Mesodermal cell (in vitro differentiated cells): ENCODE data around the gene GPR156.

Experiments
- H3K27ac ChIP-seq: 2 replicates; pipeline ENCODE4 v1.7.0; 2013; ENCODE audit warnings: mild to moderate bottlenecking, low read depth, low read length, moderate library complexity; ENCODE audit not compliant: severe bottlenecking
- H3K36me3 ChIP-seq: 2 replicates; pipeline ENCODE4 v1.7.1; 2013; ENCODE audit warnings: mild to moderate bottlenecking, low read length, moderate library complexity; ENCODE audit not compliant: control insufficient read depth, insufficient read depth
- H3K4me1 ChIP-seq: one replicate; pipeline ENCODE4 v1.7.1; 2013; ENCODE audit warnings: mild to moderate bottlenecking, low read length; ENCODE audit not compliant: insufficient read depth, control insufficient read depth, poor library complexity, severe bottlenecking
- H3K4me3 ChIP-seq: 2 replicates; pipeline ENCODE4 v1.7.0; 2013; ENCODE audit warnings: low read length, control low read depth, mild to moderate bottlenecking; ENCODE audit not compliant: insufficient read depth, poor library complexity, severe bottlenecking; ENCODE audit errors: extremely low read depth
- H3K9me3 ChIP-seq: 2 replicates; pipeline ENCODE4 v1.7.1; 2013; ENCODE audit warnings: mild to moderate bottlenecking, low read length, moderate library complexity; ENCODE audit not compliant: control insufficient read depth
- WGBS, 2 experiments: methylation state at CpG; one replicate each; pipeline ENCODE4 v1.1.5; 2013; ENCODE audit warnings: missing lambda C conversion rate in 2 of 2; ENCODE audit not compliant: insufficient coverage in 2 of 2; 5-methylcytosine and 5-hydroxymethylcytosine counted together

Gene GPR156

GRCh38 chr3:120274739-120275167, 10.3 kb downstream of the GPR156 start:
- WGBS, 2 experiments: 86 to 92% methylated on average over 5 of the region's 5 CpGs
- Histone ChIP-seq H3K4me3 (no peak overlapping the region), H3K9me3 (no peaks in the 10 kb centered on the region), H3K27ac (no peak overlapping the region), H3K36me3 (no peaks in the 10 kb centered on the region), H3K4me1 (no peaks in the 10 kb centered on the region)

DNA sequence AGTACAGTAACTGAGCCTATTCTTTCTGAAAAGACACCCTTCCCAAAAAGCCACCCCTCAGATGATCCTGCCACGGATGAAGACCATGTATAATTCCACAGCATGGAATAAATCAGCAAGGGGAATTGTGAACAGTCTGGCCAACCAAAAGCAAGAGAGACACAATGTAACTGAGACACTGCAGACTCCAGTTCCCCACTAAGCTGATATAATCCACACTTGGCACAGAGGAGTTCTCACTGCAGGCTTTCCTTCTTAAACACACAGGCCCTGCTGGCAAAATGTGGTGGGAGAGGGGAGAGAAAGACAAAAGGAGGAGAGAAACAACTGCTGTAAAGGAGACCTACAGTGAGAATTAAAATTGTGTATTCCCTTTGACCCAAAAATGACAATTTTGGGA, 12.7 kb downstream of the GPR156 start:
- no peaks in the 10 kb centered on the region for H3K9me3 ChIP-seq
- no peak overlapping the region for H3K4me3 ChIP-seq
- H3K36me3 ChIP-seq: no peaks in the 10 kb centered on the region
- peak overlapping the region; percentile 16 for H3K27ac ChIP-seq
- no peaks in the 10 kb centered on the region for H3K4me1 ChIP-seq
- WGBS, 2 experiments: 75 to 88% methylated on average over 1 of the region's 1 CpG

DNA sequence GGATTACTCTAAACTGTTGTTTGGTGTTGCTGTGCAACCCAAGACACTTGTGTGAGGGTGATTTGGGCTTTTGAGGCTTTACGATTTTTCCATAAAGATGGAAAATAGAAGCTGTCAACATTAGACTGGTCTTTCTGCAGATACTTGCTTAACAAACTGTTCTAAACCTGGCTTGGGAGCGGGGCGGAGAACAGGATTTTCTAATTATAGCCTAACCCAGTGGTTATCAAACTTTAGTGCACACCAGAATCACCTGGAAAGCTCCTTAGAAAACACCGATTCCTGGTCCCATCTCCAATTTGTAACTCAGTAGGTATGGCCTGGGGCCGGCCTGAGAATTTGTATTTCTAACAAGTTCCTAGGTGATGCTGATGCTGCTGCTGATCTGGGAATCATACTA, 19.0 kb downstream of the GPR156 start:
- H3K27ac ChIP-seq: no peak overlapping the region
- H3K9me3 ChIP-seq: no peaks in the 10 kb centered on the region
- H3K36me3 ChIP-seq: no peaks in the 10 kb centered on the region
- 83 to 96% methylated on average over 3 to 5 of the region's 5 CpGs for WGBS, 2 experiments
- H3K4me3 ChIP-seq: no peak overlapping the region
- no peaks in the 10 kb centered on the region for H3K4me1 ChIP-seq

GRCh38 chr3:120264963-120265362, 20.1 kb downstream of the GPR156 start:
- H3K4me1 ChIP-seq: no peaks in the 10 kb centered on the region
- H3K36me3 ChIP-seq: no peaks in the 10 kb centered on the region
- no peak overlapping the region for H3K4me3 ChIP-seq
- H3K27ac ChIP-seq: no peak overlapping the region
- WGBS, 2 experiments: 100% methylated on average over 1 of the region's 1 CpG
- no peaks in the 10 kb centered on the region for H3K9me3 ChIP-seq

GRCh38 chr3:120263792-120264191, 21.2 kb downstream of the GPR156 start:
- Histone ChIP-seq H3K9me3 (peaks cover under 1% of the 10 kb centered on the region), H3K4me3 (no peak overlapping the region), H3K36me3 (no peaks in the 10 kb centered on the region), H3K4me1 (no peaks in the 10 kb centered on the region), H3K27ac (no peak overlapping the region)
- 78% methylated on average over 4 to 5 of the region's 5 CpGs for WGBS, 2 experiments

DNA sequence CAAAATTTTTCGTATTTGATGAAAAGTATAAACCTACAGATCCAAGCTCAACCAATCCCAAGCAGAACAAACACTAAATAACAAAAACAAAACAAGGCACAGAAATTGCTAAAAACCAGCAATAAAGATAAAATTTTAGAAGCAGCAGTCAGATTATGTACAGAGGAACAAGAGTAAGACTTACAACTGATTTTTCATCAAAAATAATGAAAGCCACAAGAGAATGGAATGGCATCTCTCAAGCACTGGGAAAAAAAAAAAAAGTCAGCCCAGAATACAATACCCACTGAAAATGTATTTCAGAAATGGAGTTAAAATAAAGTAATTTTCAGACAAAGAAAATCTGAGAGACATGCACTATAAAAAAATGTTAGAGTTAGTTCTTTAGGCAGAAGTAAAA, 27.0 kb downstream of the GPR156 start:
- H3K27ac ChIP-seq: no peak overlapping the region
- H3K4me3 ChIP-seq: no peak overlapping the region
- H3K9me3 ChIP-seq: peaks cover 10% of the 10 kb centered on the region
- no peaks in the 10 kb centered on the region for H3K36me3 ChIP-seq
- no peaks in the 10 kb centered on the region for H3K4me1 ChIP-seq
- no CpG with 5 or more reads among the region's 1 CpG for WGBS, 2 experiments

DNA sequence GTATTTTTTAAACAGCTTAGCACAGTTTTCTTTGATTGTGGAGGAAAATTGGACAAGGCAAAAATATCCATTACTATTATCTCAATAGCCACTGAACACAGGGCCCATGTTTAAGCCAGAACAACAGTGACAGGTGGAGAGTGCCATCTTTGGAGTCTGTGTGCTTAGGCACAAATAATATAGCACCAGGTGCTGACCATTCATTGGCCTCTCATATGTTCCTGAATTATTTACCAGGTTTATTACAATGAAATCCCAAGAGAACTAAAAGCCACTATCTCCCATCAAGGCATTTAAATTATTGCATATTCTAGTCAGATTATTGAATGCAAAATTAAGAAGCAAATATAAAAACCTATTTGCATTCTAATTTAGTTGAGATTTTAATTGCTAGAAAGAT, 39.6 kb downstream of the GPR156 start:
- H3K36me3 ChIP-seq: no peaks in the 10 kb centered on the region
- no peak overlapping the region for H3K27ac ChIP-seq
- H3K9me3 ChIP-seq: no peaks in the 10 kb centered on the region
- no peak overlapping the region for H3K4me3 ChIP-seq
- no peaks in the 10 kb centered on the region for H3K4me1 ChIP-seq

DNA sequence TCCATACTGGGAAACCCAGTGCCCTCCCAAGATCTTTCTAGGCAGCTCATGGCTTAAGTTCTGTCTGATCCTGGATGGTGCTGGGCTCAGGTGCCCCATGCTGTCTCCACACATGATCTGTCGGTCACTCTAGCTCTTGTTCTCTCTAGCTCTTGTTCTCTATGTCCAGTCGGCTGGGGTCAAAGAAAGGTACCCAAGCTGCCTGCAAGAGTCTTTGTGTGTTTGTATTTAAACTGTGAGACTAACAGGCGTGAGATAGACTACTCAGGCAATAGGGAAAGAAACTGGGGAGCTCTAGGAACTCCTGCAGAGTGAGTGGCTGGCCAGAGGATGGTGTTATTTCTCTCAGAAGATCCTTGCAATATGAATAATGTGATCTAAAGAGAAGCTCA, 40.2 kb downstream of the GPR156 start:
- 67 to 83% methylated on average over 2 to 3 of the region's 3 CpGs for WGBS, 2 experiments
- H3K27ac ChIP-seq: peak overlapping the region; percentile 32

DNA sequence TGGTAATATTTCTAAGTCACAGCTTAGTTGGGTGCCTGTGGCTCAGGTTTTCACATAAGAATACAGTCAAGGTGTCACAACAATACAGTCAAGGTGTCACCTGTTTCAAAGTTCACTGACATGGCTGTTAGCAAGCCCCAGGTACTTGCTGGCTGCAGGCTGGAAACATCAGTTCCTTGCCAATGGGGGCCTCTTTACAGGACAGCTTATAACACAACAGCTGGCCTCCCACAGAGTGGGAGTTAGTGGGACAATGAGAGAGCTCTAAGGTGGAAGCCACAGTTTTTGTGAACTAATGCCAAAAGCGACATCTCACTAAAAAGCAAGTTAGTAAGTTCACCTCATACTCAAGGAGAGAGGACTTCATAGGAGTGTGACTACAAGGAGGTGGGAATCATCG, 45.4 kb downstream of the GPR156 start:
- no peaks in the 10 kb centered on the region for H3K36me3 ChIP-seq

More for the DNA sequence above, 40.2 kb downstream of the GPR156 start:
- H3K36me3 ChIP-seq: no peaks in the 10 kb centered on the region
- no peaks in the 10 kb centered on the region for H3K9me3 ChIP-seq
- H3K4me3 ChIP-seq: no peak overlapping the region
- no peaks in the 10 kb centered on the region for H3K4me1 ChIP-seq

GRCh38 chr3:120227710-120228347, 57.2 kb downstream of the GPR156 start:
- Histone ChIP-seq H3K36me3 (no peaks in the 10 kb centered on the region), H3K4me3 (no peak overlapping the region), H3K27ac (no peak overlapping the region), H3K9me3 (no peaks in the 10 kb centered on the region), H3K4me1 (no peaks in the 10 kb centered on the region)
- 80% methylated on average over 1 of the region's 2 CpGs; no CpG with 5 or more reads in 1 of the 2 experiments for WGBS, 2 experiments

More for the DNA sequence above, 45.4 kb downstream of the GPR156 start:
- H3K4me1 ChIP-seq: no peaks in the 10 kb centered on the region
- no peaks in the 10 kb centered on the region for H3K9me3 ChIP-seq
- WGBS, 2 experiments: 33 to 80% methylated on average over 1 of the region's 2 CpGs
- H3K4me3 ChIP-seq: no peak overlapping the region
- H3K27ac ChIP-seq: no peak overlapping the region

GRCh38 chr3:120224237-120224636, 60.8 kb downstream of the GPR156 start:
- Histone ChIP-seq H3K27ac (no peak overlapping the region), H3K9me3 (no peaks in the 10 kb centered on the region), H3K4me1 (no peaks in the 10 kb centered on the region), H3K4me3 (no peak overlapping the region), H3K36me3 (no peaks in the 10 kb centered on the region)
- WGBS, 2 experiments: no CpG with 5 or more reads among the region's 2 CpGs
